ENCODE measurements around the gene KLHDC3. TPM values are rescaled to one million over a fixed set of nuclear protein-coding genes. Genes with fewer than 3 reads are reported as not detected.

Gene KLHDC3
- total and polyA plus RNA-seq, 2 of the 8 experiments (the other 6 are each of a cell fraction or from before 2014, with no cell fraction given): 181 to 203 TPM

DNA sequence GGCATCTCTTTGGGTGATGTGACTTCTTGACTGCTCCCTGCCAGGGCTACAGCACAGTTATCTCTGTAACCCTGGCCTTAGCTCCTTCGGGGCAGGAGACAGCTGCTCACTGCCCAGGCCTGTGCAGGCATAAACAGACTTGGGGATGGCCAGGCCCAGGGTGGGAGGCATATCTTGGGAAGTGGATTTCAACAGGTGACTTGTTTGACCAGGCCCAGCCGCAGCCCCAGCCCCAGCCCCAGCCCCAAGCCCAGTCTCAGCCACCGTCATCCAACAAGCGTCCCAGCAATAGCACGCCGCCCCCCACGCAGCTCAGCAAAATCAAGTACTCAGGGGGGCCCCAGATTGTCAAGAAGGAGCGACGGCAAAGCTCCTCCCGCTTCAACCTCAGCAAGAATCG, 7.8 kb upstream of the KLHDC3 start:
- no peak overlapping the region for H3K4me2 ChIP-seq (ENCODE audit: insufficient read depth in 1 of 2, low read depth in 2 of 2, low read length in 2 of 2)
- no peak overlapping the region for H3K27ac ChIP-seq (ENCODE audit: low read depth, low read length)
- WGBS, 2 experiments (ENCODE audit: extremely low coverage in 1 of 2, insufficient coverage in 1 of 2, insufficient read length in 1 of 2, insufficient replicate concordance in 2 of 2, low coverage in 1 of 2, low lambda C conversion rate in 2 of 2, missing lambda C conversion rate in 1 of 2): 89% methylated on average over 11 of the region's 11 CpGs; no CpG with 5 or more reads in 1 of the 2 experiments
- ChIA-PET CTCF (ENCODE audit: partially characterized antibody) (interaction anchor here (0.5 to 6.0 kb wide), 11 partner anchors 9 to 359 kb away, joined by 3 to 33 read pairs (median 4); partner anchors contain the start of gene RRP36), POLR2A (ENCODE audit: partially characterized antibody) (interaction anchor here (0.8 to 2.0 kb wide), 5 partner anchors 11 to 23 kb away, joined by 3 to 11 read pairs (median 4); partner anchors contain the start of gene RRP36)
- FAIRE-seq (no peak), DNase-seq (ENCODE audit: low read depth in 1 of 2, low spot score in 2 of 2) (no peak)
- H4K8ac ChIP-seq (ENCODE audit: extremely low read depth, insufficient read depth, low read length): no peak overlapping the region
- peaks cover 9 to 44% (median 28%) of the 10 kb centered on the region in 4 experiments for H3K36me3 ChIP-seq (ENCODE audit: control insufficient read depth in 2 of 4, insufficient read depth in 4 of 4, low read length in 3 of 4)
- H3K4me3 ChIP-seq (ENCODE audit: extremely low read depth in 1 of 4, insufficient read depth in 2 of 4, low read depth in 3 of 4, low read length in 4 of 4): no peak overlapping the region
- no peak overlapping the region for H3K18ac ChIP-seq (ENCODE audit: extremely low read depth, low read length)
- H3K14ac ChIP-seq (ENCODE audit: insufficient read length): no peak overlapping the region
- H2AK5ac ChIP-seq (ENCODE audit: low read depth, low read length): no peak overlapping the region
- H3K27me3 ChIP-seq (replicated peaks in 1 of 4; ENCODE audit: control insufficient read depth in 3 of 4, extremely low read depth in 1 of 4, insufficient read depth in 3 of 4, low read length in 3 of 4): no peaks in the 10 kb centered on the region
- no peaks in the 10 kb centered on the region for H3K79me2 ChIP-seq (ENCODE audit: control insufficient read depth in 1 of 2, insufficient read depth in 2 of 2, low read length in 2 of 2)
- H2AFZ ChIP-seq (ENCODE audit: low read length): no peak overlapping the region
- H3K79me1 ChIP-seq (ENCODE audit: low read depth, low read length): peaks cover 3% of the 10 kb centered on the region
- no peak overlapping the region for H2BK20ac ChIP-seq (ENCODE audit: low read length)
- no peak overlapping the region for H4K5ac ChIP-seq (ENCODE audit: insufficient read length, low read depth, low read length)
- H3K4me1 ChIP-seq (replicated peaks in 1 of 4; ENCODE audit: control insufficient read depth in 3 of 4, insufficient read depth in 4 of 4, low read length in 3 of 4): no peaks in the 10 kb centered on the region
- no peak overlapping the region for H2BK5ac ChIP-seq (ENCODE audit: low read depth, low read length)
- H2BK12ac ChIP-seq (ENCODE audit: low read depth, low read length): no peak overlapping the region
- H3K9ac ChIP-seq (replicated peaks in 1 of 4; ENCODE audit: extremely low read depth in 1 of 4, low read depth in 3 of 4, low read length in 3 of 4): no peak overlapping the region
- no peak for TF ChIP-seq MAX (IDR thresholded peaks at IDR 0.05)
- no peaks in the 10 kb centered on the region for H3K9me3 ChIP-seq (ENCODE audit: insufficient read depth in 2 of 2, low read depth in 1 of 2, low read length in 1 of 2)
- peaks cover 0 to 14% of the 10 kb centered on the region in 2 experiments for H4K20me1 ChIP-seq (replicated peaks in 1 of 2; ENCODE audit: control insufficient read depth in 1 of 2, insufficient read depth in 2 of 2, low read length in 2 of 2)
- no peak overlapping the region for H3K23ac ChIP-seq (ENCODE audit: insufficient read length)
- no peak overlapping the region for H3K4ac ChIP-seq (replicated peaks; ENCODE audit: insufficient read length, low read depth, low read length)
- H3K23me2 ChIP-seq (ENCODE audit: low read depth, low read length): no peaks in the 10 kb centered on the region
- no peak overlapping the region for H3K56ac ChIP-seq (replicated peaks; ENCODE audit: insufficient read length, low read depth, low read length)
- no peak overlapping the region for H2BK15ac ChIP-seq (ENCODE audit: low read length)
- no peak overlapping the region for H4K91ac ChIP-seq (replicated peaks; ENCODE audit: insufficient read length, low read length)
- H2BK120ac ChIP-seq (replicated peaks; ENCODE audit: low read depth, low read length): no peak overlapping the region

All from H1 (cell line).